Endodermal cell (in vitro differentiated cells): ENCODE data around the gene ARMC8. TPM values are rescaled to one million over a fixed set of nuclear protein-coding genes. Genes with fewer than 3 reads are reported as not detected.

Source experiments
- DNase-seq: peaks from one replicate; pipeline ENCODE4 v3.0.0-alpha.2; 2017
- H3K27ac ChIP-seq: 2 replicates; pipeline ENCODE4 v1.5.1; 2013; ENCODE audit warnings: mild to moderate bottlenecking, low read depth, low read length, moderate library complexity
- H3K27me3 ChIP-seq: 2 replicates; pipeline ENCODE4 v1.6.1; 2013; ENCODE audit warnings: mild to moderate bottlenecking, low read length, moderate library complexity; ENCODE audit not compliant: insufficient read depth, control insufficient read depth, poor library complexity, severe bottlenecking
- H3K36me3 ChIP-seq: 2 replicates; pipeline ENCODE4 v1.7.0; 2013; ENCODE audit warnings: mild to moderate bottlenecking, low read length, moderate library complexity; ENCODE audit not compliant: control insufficient read depth, insufficient read depth
- H3K4me1 ChIP-seq: one replicate; pipeline ENCODE4 v1.7.0; 2013; ENCODE audit warnings: low read length; ENCODE audit not compliant: control insufficient read depth, insufficient read depth
- H3K4me3 ChIP-seq: 2 replicates; pipeline ENCODE4 v1.5.1; 2013; ENCODE audit warnings: mild to moderate bottlenecking, low read length, moderate library complexity
- H3K9ac ChIP-seq: 2 replicates; pipeline ENCODE4 v1.6.1; 2013; ENCODE audit warnings: mild to moderate bottlenecking, low read length, moderate library complexity; ENCODE audit not compliant: poor library complexity, severe bottlenecking; ENCODE audit errors: extremely low read depth
- H3K9me3 ChIP-seq: 2 replicates; pipeline ENCODE4 v1.6.1; 2013; ENCODE audit warnings: mild to moderate bottlenecking, low read length, moderate library complexity; ENCODE audit not compliant: control insufficient read depth
- H3K27ac Mint-ChIP-seq: 2 replicates; pipeline ENCODE4 v1.8.0; 2020; ENCODE audit warnings: mixed read lengths
- H3K27me3 Mint-ChIP-seq: 2 replicates; pipeline ENCODE4 v1.8.0; 2021; ENCODE audit warnings: mild to moderate bottlenecking, mixed read lengths; ENCODE audit not compliant: insufficient read depth
- H3K36me3 Mint-ChIP-seq: 2 replicates; pipeline ENCODE4 v1.8.0; 2020; ENCODE audit warnings: low read depth, mixed read lengths
- H3K4me1 Mint-ChIP-seq: 2 replicates; pipeline ENCODE4 v1.8.0; 2020; ENCODE audit warnings: mixed read lengths
- H3K4me3 Mint-ChIP-seq: 2 replicates; pipeline ENCODE4 v1.8.0; 2020; ENCODE audit warnings: mild to moderate bottlenecking, moderate library complexity, mixed read lengths
- H3K9me3 Mint-ChIP-seq: 2 replicates; pipeline ENCODE4 v1.8.0; 2020; ENCODE audit warnings: mild to moderate bottlenecking, mixed read lengths
- CTCF ChIP-seq: fragments of 200-600 bp; sonication (generic); conservative IDR thresholded peaks from 2 replicates; pipeline ENCODE4 v1.5.0; 2021; ENCODE audit warnings: antibody characterized with exemption, mild to moderate bottlenecking
- WGBS, 2 experiments: methylation state at CpG; one replicate each; pipeline versions ENCODE4 v1.1.5 to v1.1.7; 2013; ENCODE audit warnings: missing lambda C conversion rate in 2 of 2, mixed read lengths in 1 of 2; ENCODE audit not compliant: insufficient coverage in 1 of 2, insufficient read length in 1 of 2; 5-methylcytosine and 5-hydroxymethylcytosine counted together
- total RNA-seq, 2 donors: library from RNA; stranded (reverse); fragmentation: NEBNext Ultra II Directional in 1 of 2; extraction: Animal tissue kit (Norgen Biotek cat#: 25700) in 1 of 2; gene quantifications; 2 replicates in 1 of 2; 3 replicates in 1 of 2; pipeline ENCODE4 v1.2.1, GENCODE V29; 2021

Gene ARMC8
- total RNA-seq, 2 donors from 2014 or later: 58.6 to 60.4 TPM

- Mint-ChIP-seq H3K36me3 (peaks cover 27% of the 10 kb centered on the region), H3K9me3 (no peaks in the 10 kb centered on the region), H3K27me3 (no peaks in the 10 kb centered on the region), H3K4me3 (no peak overlapping the region), H3K4me1 (peaks cover 24% of the 10 kb centered on the region), H3K27ac (no peak overlapping the region)
- Histone ChIP-seq H3K4me1 (peaks cover 21% of the 10 kb centered on the region), H3K4me3 (no peak overlapping the region), H3K9me3 (no peaks in the 10 kb centered on the region), H3K9ac (no peak overlapping the region), H3K36me3 (peaks cover 19% of the 10 kb centered on the region), H3K27ac (no peak overlapping the region), H3K27me3 (no peaks in the 10 kb centered on the region)
- no peak for DNase-seq
- 93 to 98% methylated on average over 7 of the region's 7 CpGs for WGBS, 2 experiments
- TF ChIP-seq CTCF: no peak
Measured at GRCh38 chr3:138213398-138214085, 26.4 kb downstream of the ARMC8 start.

- 75 to 96% methylated on average over 1 of the region's 1 CpG for WGBS, 2 experiments
- Histone ChIP-seq H3K9ac (no peak overlapping the region), H3K4me3 (no peak overlapping the region), H3K27me3 (no peaks in the 10 kb centered on the region), H3K27ac (no peak overlapping the region), H3K36me3 (peaks cover 23% of the 10 kb centered on the region), H3K4me1 (peaks cover 6% of the 10 kb centered on the region), H3K9me3 (no peaks in the 10 kb centered on the region)
- H3K4me1 Mint-ChIP-seq: peaks cover 23% of the 10 kb centered on the region
- DNase-seq: no peak
- H3K9me3 Mint-ChIP-seq: no peaks in the 10 kb centered on the region
- H3K4me3 Mint-ChIP-seq: no peak overlapping the region
- H3K36me3 Mint-ChIP-seq: peaks cover 21% of the 10 kb centered on the region
- no peak overlapping the region for H3K27ac Mint-ChIP-seq
- H3K27me3 Mint-ChIP-seq: no peaks in the 10 kb centered on the region
- TF ChIP-seq CTCF: no peak
Measured at GRCh38 chr3:138219255-138219654, 32.2 kb downstream of the ARMC8 start.

- no peak overlapping the region for H3K4me3 ChIP-seq
- no peaks in the 10 kb centered on the region for H3K27me3 ChIP-seq
- H3K4me1 ChIP-seq: peaks cover 6% of the 10 kb centered on the region
- H3K27ac Mint-ChIP-seq: no peak overlapping the region
- H3K36me3 ChIP-seq: peaks cover 33% of the 10 kb centered on the region
- no peak overlapping the region for H3K27ac ChIP-seq
- H3K4me1 Mint-ChIP-seq: peaks cover 23% of the 10 kb centered on the region
- no peak overlapping the region for H3K4me3 Mint-ChIP-seq
- H3K9me3 Mint-ChIP-seq: no peaks in the 10 kb centered on the region
- H3K36me3 Mint-ChIP-seq: peaks cover 26% of the 10 kb centered on the region
- no peak for TF ChIP-seq CTCF
- DNase-seq: no peak
- no peaks in the 10 kb centered on the region for H3K9me3 ChIP-seq
- H3K27me3 Mint-ChIP-seq: no peaks in the 10 kb centered on the region
- WGBS, 2 experiments: 93% methylated on average over 1 of the region's 1 CpG; no CpG with 5 or more reads in 1 of the 2 experiments
- H3K9ac ChIP-seq: no peak overlapping the region
Measured at GRCh38 chr3:138220242-138220641, 33.1 kb downstream of the ARMC8 start.
